Loucy (cell line): ENCODE data around the gene TAB2.

ENCODE experiments used
- EZH2phosphoT487 ChIP-seq: fragments of 200-600 bp; IDR thresholded peaks from 2 replicates; pipeline ENCODE4 v1.6.1; 2018; ENCODE audit warnings: antibody characterized with exemption, mild to moderate bottlenecking, moderate library complexity, borderline replicate concordance
- TF ChIP-seq, protein P1 (sequence below): fragments of 200-600 bp; sonication (generic); conservative IDR thresholded peaks from 2 replicates; pipeline ENCODE4 v1.5.1; 2014; ENCODE audit warnings: mild to moderate bottlenecking, antibody characterized with exemption, low read length

DNA sequence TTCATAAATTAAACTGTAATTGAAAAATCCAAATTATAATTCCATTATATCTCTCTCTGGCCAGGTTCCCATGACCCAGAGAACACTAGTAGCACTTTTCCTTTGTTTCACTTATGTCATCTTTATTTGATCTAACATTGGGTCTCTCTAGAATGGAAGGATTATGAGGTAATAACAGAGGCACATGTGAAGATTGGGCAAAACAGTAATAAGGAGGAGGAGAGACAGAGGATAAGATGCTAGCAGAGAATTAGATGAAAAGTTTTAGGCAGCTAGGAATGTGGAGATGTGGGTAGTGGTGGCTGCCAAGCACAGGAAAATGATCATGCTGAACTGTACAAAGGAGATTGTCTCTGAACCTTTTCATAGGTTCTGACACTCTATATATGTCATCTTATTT lies 3.3 kb downstream of the TAB2 start:
- TF ChIP-seq, protein P1, sequence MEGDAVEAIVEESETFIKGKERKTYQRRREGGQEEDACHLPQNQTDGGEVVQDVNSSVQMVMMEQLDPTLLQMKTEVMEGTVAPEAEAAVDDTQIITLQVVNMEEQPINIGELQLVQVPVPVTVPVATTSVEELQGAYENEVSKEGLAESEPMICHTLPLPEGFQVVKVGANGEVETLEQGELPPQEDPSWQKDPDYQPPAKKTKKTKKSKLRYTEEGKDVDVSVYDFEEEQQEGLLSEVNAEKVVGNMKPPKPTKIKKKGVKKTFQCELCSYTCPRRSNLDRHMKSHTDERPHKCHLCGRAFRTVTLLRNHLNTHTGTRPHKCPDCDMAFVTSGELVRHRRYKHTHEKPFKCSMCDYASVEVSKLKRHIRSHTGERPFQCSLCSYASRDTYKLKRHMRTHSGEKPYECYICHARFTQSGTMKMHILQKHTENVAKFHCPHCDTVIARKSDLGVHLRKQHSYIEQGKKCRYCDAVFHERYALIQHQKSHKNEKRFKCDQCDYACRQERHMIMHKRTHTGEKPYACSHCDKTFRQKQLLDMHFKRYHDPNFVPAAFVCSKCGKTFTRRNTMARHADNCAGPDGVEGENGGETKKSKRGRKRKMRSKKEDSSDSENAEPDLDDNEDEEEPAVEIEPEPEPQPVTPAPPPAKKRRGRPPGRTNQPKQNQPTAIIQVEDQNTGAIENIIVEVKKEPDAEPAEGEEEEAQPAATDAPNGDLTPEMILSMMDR = no peak
- no peak for TF ChIP-seq EZH2phosphoT487
